Activated CD4-positive, alpha-beta T cell treated with anti-CD3 and anti-CD28 coated beads, Interleukin-2, amount 50 U/mL, for 24 hours (primary cell): Measurements from ENCODE around the gene TSPAN16.

Experiments used
- DNase-seq, 2 donors: peaks; one replicate each; pipeline ENCODE4 v3.0.0-alpha.2; 2020; ENCODE audit warnings: low read depth in 1 of 2, low spot score in 1 of 2

Gene TSPAN16

DNA sequence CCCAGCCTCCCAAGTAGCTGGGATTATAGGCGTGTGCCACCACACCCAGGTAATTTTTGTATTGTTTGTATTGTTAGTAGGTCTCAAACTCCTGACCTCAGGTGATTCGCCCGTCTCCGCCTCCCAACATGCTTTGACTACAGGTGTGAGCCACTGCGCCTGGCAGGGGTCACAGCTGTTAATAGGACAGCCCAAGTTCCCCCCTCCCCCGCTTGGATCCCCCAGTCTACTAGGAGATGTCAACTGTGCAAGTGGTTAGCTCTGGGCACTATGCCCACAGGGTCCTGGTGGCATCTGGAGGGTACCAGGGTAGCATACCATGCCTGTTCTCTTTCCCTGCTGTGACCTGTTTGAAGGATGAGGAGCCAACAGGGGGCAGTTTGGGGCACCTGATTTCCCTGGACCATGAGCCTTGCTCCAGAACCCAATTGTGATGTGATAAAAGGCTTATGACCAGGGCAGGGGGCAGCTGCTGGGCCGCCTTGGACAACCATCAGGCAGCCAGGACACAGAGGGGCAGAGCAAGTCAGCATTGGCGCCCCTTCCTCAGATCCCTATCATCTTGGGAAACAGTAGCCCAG, at the start of gene TSPAN16:
TSS of gene TSPAN16 (plus strand) at position 496 of the 581 bp plus-strand sequence. CDS start 138 bp downstream, outside the sequence.
- DNase-seq = no peak

DNA sequence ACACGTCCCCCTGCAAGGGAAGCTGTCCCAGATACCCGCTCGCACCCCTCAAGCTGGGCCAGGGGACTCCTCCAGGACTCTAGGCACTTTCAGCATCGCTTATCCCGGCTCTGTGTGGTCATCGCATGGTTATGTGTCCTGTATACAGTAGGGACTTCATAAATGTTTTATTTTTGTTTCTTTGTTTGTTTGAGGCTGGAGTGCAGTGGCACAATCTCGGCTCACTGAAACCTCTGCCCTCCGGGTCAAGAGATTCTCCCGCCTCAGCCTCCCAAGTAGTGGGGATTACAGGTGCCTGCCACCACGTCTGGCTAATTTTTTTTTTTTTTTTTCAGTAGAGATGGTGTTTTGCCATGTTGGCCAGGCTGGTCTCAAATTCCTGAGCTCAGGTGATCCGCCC, 49.0 kb upstream of the TSPAN16 start:
- no peak for DNase-seq

DNA sequence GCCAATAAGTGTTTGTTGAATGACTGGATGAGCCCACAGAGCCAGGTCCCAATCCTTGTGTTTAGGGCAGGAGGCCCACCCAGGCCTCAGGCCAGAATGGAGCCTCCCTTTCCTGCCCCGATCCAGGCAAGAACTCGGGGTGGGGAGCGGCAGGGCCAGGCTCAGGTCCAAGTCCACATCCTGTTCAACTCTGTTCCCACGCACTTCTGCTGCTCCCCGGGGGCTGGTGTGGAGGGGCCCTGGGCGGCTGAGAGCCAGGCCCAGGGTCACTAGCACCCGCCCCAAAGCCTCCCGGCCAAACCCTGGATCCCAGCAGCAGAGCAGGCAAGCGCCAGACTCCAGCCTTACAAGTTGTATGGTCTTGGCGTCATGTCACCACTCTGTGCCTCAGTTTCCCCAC, 48.6 kb upstream of the TSPAN16 start:
- no peak for DNase-seq

DNA sequence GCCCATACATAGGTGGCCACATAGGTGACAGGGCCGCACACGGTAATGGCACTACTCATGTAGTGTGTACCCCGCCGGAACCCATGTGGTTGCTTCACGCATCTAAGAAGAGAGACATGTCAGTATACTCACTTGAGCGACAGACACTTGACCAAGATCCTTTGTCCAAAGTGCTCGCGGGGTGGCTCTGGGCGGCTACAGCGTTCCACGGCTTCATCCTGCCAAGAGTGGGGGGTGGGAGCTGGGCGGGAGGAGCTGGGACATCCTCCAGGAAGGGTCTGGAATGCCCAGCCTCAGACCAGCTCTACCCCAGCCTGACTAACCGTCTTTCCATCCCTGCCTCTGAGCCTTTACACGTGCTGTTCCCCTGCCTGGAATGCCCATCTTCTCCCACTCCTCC, 48.0 kb upstream of the TSPAN16 start:
- no peak for DNase-seq

DNA sequence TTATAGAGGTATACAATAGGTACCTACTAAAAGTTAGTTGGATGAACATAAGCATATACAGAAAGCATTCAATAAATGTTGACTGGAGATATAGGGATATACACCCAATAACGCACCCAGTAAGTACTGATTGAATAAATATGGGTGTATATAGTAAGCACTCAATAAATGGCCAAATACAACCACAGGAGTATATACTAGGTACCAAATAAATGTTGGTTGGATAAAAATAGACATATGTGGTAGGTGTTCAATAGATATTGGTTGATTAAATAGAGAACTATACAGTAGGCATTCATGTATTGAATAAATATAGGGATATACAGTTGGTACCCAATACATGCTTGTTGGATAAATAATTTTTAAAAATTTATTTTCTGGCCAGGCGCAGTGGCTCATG, 47.1 kb upstream of the TSPAN16 start:
- DNase-seq = no peak

DNA sequence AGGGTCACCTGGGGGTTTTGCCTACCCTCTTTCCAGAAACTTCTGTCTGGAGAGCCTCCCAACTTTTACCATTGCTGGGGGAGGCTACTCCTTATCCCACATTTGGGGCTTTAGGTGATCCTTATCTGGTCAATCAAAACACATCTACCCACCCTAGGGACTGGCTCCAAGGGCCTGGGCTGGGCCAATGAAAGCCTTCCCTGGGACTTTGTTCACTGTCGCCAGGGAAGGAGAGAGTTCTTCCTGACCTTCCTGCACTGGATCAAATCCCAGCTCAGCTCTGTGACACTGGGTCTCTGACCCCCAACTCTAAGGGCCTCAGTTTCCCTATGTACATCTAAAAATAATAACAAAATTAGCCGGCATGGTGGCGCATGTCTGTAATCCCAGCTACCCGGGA, 44.7 kb upstream of the TSPAN16 start:
- DNase-seq = no peak

- no peak for DNase-seq
Observed at GRCh38 chr19:11251650-11252314, 44.2 kb upstream of the TSPAN16 start.

- DNase-seq = no peak
Observed at GRCh38 chr19:11252665-11253355, 43.1 kb upstream of the TSPAN16 start.

DNA sequence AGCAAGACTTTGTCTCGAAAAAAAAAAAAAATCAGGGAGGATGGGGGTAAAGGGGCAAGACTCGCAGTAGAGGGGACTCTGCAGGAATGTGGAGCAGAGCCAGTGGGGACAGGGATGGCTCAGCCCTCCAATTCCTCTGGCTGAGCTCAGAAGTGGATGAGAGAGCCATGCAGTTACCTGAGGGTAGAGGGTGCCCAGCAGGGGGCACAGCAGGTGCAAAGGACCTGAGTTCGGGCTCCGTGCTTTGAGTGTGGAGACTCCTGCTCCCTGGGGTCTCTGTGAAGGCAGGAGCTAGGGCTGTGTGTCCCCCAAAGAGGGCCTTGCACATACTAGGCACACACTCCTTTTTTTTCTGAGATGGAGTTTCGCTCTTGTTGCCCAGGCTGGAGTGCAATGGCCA, 41.3 kb upstream of the TSPAN16 start:
- no peak for DNase-seq

GRCh38 chr19:11256189-11256588, 39.8 kb upstream of the TSPAN16 start:
- DNase-seq = no peak

DNA sequence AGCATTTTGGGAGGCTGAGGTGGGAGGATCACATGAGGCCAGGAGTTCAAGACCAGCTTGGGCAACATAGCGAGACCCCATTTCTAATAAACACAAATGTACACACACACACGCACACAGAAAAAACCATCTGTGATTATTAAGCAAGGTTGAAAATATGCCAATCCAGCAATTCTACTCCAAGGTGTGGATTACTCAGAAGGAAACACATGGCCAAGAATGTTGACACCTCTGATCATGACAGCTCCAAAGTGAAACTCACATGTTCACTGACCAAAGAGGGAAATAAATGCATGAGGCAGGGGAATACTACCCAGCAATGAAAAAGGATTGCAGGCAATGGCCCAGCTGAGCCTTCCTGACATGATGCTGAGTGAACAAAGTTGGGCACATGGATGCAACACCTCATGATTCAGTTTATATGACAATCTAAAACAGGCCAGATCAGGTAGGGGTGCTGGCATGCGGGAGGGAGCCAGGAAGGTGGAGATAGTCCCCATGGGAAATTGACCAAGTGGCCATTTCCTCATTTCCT, 38.0 kb upstream of the TSPAN16 start:
- DNase-seq = no peak

DNA sequence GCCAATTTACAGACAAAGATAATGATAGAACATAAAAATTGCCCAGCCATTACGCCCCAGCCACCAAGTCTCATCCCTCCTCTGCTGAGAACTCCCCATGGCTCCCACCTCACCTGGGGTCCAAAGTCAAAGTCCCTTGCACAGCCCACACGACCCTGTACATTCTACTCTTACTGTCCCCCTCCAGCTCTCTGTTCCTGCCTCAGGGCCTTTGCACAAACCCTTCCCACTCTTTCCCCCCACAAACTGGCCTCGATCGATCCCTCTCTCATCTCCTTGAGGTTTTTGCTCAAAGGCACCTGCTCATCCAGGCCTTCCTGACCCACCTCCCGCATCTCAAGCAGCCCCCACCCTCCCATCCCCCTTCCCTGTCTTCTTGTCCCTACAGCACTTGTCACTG, 35.0 kb upstream of the TSPAN16 start:
- DNase-seq = no peak

DNA sequence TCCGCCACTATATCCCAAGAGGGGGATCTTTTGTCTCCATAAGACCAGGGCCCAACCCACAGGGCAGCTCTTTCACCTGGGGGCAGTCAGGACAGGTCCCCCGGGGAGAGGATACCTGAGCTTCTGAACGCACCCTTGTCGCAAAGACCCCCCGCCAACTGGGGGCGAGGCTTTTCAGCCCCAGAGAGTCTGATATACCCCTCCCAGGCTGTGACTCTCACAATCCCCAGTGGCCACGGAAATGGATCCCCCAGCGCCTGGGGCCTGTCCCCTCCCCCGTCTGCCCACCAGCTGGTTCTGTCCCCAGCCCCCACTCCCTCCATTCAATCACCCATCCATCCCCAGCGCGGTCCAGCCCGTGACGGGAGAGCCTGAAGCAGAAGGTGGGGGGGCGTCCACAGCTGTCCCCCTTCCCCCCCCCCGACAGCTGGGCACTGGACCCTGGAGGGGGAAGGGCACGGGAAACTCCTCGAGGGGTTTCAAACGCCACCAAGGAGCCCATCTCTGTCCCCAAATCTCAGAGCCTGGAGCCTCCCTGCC, 34.5 kb upstream of the TSPAN16 start:
- no peak for DNase-seq

- no peak for DNase-seq
Observed at GRCh38 chr19:11261971-11262839, 33.8 kb upstream of the TSPAN16 start, which contains the start of gene DOCK6. Gene DOCK6 (minus strand): TSS chr19:11262524. CDS start chr19:11262440, 84 bp downstream.

DNA sequence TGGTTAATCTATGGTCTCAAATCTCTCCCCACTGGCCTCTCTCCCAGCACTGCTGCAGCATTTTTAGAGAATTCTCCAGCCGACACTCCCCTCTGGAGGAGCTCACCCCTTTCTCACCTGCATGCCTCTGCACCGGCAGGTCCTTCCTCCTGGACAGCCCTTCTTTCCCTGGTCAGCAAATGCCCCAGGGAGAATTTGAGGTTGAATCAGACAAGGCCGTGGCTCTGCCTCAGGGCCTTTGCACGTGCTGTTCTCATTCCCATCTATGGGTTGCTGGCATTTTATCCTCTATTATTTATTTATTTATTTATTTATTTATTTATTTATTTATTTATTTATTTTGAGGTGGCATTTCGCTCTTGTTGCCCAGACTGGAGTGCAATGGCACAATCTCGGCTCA, 32.2 kb upstream of the TSPAN16 start:
- DNase-seq = no peak

DNA sequence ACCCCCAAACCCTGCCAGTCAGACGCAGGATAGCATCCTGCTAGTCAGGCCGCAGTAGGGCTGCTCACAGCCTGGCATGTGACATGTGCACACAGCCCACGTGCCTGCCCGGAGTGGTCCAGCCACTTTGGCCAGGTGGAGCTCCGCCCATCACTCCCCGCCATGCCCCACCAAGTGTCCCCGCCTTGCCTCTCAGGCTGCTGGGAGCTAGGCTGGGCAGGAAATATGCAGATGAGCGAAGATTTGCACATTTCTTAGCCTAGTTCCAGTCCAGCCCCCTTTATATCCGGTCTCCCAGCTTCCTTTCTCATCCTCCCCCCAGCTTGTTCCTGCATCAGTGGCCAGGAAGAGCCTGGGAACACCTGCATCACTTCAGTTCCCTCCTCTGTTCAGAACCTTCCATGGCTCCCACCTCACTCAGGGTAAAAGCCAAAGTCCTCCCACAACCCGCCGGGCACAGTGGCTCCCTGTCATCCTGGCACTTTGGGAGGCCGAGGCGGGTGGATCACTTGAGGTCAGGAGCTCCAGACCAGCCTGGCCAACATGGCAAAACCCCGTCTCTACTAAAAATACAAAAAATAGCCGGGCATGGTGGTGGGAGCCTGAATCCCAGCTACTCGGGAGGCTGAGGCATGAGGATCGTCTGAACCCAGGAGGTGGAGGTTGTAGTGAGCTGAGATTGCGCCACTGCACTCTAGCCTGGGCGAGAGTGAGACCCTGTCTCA, 31.3 kb upstream of the TSPAN16 start:
- no peak for DNase-seq

GRCh38 chr19:11265177-11265784, 30.7 kb upstream of the TSPAN16 start:
- no peak for DNase-seq

GRCh38 chr19:11265785-11266236, 30.1 kb upstream of the TSPAN16 start:
- no peak for DNase-seq

GRCh38 chr19:11267316-11268085, 28.5 kb upstream of the TSPAN16 start:
- no peak for DNase-seq
